ENCODE results near the gene TDRD7.

- TF ChIP-seq CTCF (IDR thresholded peaks at IDR 0.05; ENCODE audit: low read length) (no peak), EZH2 (IDR thresholded peaks at IDR 0.05; ENCODE audit: borderline replicate concordance, low read length) (no peak)
Measured at GRCh38 chr9:97521576-97522333, 109.9 kb downstream of the TDRD7 start.

Data from OCI-LY1 (cell line).